Measurements from ENCODE around the gene CD83.

The CD83 gene

GRCh38 chr6:14127611-14128010, 10.0 kb downstream of the CD83 start:
- no peak for DNase-seq

- no peak for DNase-seq
Observed at GRCh38 chr6:14128012-14128411, 10.4 kb downstream of the CD83 start.

GRCh38 chr6:14128746-14129145, 11.2 kb downstream of the CD83 start:
- no peak for DNase-seq

- peak; percentile 0 for DNase-seq
Observed at GRCh38 chr6:14129575-14129974, 12.0 kb downstream of the CD83 start.

- no peak for DNase-seq
Observed at GRCh38 chr6:14130435-14131075, 13.0 kb downstream of the CD83 start.

GRCh38 chr6:14131579-14131978, 14.0 kb downstream of the CD83 start:
- no peak for DNase-seq

- no peak for DNase-seq
Observed at GRCh38 chr6:14132244-14132920, 14.8 kb downstream of the CD83 start.

- DNase-seq, result no peak
Observed at GRCh38 chr6:14132921-14133275, 15.3 kb downstream of the CD83 start.

- no peak for DNase-seq
Observed at GRCh38 chr6:14134211-14134910, 16.8 kb downstream of the CD83 start.

- DNase-seq, result no peak
Observed at GRCh38 chr6:14135893-14136539, 18.4 kb downstream of the CD83 start.

GRCh38 chr6:14138701-14139215, 21.2 kb downstream of the CD83 start:
- no peak for DNase-seq

GRCh38 chr6:14141351-14142062, 23.9 kb downstream of the CD83 start:
- DNase-seq, result no peak

- DNase-seq, result no peak
Observed at GRCh38 chr6:14142063-14142450, 24.5 kb downstream of the CD83 start.

- DNase-seq, result no peak
Observed at GRCh38 chr6:14142511-14143223, 25.1 kb downstream of the CD83 start.

GRCh38 chr6:14143305-14143704, 25.7 kb downstream of the CD83 start:
- DNase-seq, result no peak

- DNase-seq, result peak; percentile 3
Observed at GRCh38 chr6:14144678-14145113, 27.1 kb downstream of the CD83 start.

GRCh38 chr6:14146506-14147096, 29.0 kb downstream of the CD83 start:
- DNase-seq, result no peak

GRCh38 chr6:14147891-14148290, 30.3 kb downstream of the CD83 start:
- DNase-seq, result no peak

GRCh38 chr6:14148471-14148870, 30.9 kb downstream of the CD83 start:
- no peak for DNase-seq

- DNase-seq, result no peak
Observed at GRCh38 chr6:14149053-14149738, 31.6 kb downstream of the CD83 start.

GRCh38 chr6:14149739-14150130, 32.2 kb downstream of the CD83 start:
- no peak for DNase-seq

Measured in NCI-H345 (cell line).